Stimulated activated CD8-positive, alpha-beta memory T cell treated with anti-CD3 and anti-CD28 coated beads, Interleukin-4, amount 100 ng/mL, for 24 hours (primary cell): Measurements from ENCODE around the gene EIF1.

Source experiments
- DNase-seq: peaks from one replicate; pipeline ENCODE4 v3.0.0-alpha.2; 2020; ENCODE audit warnings: low read depth

The EIF1 gene

DNA sequence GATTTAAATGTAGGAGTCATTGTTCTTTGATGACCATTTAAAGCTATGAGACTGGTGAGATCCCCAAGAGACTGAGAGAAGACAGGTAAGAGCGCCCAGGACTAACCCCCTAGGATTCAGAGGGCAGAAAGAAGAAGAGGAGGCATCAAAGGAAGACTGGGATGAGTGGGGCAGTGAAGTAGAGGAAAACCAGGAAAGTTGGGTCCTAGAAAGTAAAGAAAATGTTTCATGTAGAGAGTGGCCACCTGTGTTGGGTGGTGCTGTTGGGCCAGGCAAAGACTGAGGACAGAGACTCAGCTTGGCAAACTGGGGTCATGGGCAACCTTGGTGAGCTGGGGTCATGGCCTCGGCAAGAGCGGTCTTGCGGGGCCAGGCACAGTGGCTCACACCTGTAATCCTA lies 47.1 kb downstream of the EIF1 start:
- no peak for DNase-seq

DNA sequence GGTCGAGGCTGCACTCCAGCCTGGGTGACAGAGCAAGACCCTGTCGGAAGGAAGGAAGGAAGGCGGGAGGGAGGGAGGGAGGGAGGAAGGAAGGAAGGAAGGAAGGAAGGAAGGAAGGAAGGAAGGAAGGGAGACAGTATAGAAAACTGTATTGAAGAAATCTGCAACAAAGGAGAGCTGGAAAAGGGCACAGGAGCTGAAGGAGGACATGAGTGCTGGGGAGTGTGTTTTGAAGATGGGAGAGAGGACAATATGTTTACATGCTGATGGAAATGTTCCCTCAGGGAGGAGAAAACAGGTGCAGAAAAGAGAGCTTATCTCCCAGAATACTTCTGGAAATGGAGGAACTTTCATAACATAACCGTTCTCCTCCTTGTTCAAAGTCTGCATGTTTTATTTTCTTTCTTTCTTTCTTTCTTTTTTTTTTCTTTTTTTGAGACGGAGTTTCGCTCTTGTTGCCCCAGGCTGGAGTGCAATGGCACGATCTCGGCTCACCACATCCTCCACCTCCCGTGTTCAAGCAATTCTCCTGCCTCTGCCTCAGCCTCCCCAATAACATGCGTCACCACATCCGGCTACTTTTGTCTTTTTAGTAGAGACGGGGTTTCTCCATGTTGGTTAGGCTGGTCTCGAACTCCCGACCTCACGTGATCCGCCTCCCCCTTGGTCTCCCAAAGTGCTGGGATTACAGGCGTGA lies 48.4 kb downstream of the EIF1 start:
- no peak for DNase-seq

DNA sequence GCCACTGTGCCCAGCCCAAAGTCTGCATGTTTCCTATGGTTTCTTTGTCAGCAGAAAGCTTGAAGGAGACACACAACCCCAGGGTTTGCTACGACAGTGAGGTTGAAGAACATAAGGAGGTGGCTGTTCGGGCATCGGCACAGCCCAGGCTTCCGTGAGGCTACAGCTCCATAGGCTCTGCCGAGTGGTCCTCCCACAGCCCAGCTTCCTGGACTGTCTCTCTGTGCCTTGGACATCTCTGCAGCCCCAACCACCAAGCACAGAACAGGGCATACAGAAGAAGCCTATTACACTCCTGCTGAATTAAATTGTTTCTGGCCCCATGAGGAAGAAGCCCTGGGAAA lies 49.0 kb downstream of the EIF1 start:
- no peak for DNase-seq

DNA sequence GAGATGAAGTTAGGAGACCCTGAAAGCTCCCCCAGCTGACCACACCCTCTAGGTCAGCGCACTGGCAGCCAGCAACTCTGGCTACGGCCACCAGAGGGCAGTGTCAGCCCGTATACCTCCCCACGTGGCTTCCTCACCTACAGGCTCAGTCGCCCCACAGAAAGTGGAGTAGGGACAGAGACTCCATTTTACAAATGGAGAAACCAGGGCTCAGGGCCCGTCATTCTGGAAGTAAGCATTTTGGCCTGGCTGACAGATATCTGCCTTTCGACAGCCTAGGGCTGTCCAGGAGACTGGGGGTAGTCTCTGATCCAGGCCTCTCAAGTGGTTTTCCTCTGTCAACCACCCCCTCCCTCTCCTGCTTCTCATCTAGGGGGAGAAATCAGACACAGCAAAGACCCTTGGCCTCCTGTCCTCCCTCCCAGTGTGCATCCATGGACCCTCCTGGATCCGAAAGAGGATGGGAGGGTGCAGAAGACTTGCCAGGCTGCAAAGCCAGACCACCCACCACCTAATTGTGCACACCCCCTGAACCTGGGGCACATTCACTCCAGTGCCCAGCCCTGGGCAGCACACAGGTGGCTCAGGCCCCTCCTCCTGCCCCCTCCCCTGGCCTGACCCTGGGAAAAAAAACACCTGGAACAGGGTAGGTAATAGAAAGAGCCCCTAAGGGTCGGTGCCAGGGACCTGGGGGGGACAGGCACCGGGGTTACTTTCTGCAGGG lies 49.6 kb downstream of the EIF1 start:
- peak; percentile 59 for DNase-seq

DNA sequence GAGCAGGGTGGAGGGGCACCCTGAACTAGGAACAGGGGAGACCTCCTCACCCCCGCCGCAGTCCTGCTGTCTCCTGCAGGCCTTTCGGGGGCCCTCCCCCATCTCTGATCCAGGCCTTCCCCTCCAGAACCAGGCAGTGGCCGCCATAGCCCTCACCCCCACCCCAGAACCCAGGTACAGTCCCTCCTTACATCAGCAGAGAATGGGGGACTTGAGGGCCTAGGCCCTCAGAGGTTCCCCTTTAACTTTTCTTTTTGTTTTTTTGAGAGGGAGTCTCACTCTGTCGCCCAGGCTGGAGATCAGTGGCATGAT lies 50.1 kb downstream of the EIF1 start:
- no peak for DNase-seq

DNA sequence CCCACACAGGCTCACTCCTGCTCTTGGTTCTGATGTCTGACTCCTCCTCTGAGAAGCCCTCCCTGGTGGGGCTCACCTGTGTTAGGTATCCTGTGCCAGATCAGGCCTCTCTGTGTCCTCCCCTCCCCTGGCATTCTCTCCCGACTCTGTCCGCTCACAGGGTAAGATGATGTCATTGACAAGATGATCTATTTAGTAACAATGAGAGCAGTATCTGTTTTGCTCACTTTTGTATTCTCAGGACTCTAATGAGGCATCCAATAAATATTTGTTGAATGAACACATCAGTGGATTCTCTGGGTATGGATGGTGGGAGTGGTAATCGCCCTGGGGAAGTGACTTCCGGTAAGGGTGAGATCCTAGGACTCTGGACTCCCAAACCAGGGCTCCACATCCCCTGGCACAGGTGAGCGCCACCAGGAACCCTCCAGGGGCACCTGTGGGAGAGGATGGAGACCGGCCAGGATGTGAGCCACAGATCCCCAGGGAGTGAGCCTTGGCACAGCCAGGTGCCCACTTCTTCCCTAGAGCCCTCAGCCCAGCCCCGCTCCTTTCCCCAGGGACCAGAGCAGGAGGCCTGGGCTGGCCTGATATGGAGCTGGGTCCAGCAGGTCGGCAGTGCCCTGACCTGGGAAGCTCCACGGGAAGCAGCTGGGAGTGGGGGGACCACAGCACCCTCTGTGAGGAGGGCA lies 51.1 kb downstream of the EIF1 start:
- DNase-seq: no peak

DNA sequence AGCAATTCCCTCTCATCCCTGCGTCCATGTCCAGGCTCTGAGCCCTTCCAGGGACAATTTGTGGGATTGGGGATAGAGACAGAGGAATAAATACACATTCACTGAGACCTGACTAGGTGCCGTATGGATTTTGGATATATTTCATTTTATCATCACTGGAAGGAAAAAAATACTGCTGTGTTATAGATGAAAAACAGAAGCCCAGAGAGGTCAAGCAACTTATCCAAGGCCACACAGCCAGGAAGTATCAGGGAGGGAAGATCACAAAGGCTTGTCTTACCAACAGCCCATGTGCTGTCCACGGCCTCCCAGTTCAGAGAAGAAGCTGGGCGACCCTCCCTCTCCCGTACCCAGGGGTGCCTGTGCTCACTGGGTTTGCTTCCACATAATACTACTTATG lies 51.8 kb downstream of the EIF1 start:
- DNase-seq: no peak

DNA sequence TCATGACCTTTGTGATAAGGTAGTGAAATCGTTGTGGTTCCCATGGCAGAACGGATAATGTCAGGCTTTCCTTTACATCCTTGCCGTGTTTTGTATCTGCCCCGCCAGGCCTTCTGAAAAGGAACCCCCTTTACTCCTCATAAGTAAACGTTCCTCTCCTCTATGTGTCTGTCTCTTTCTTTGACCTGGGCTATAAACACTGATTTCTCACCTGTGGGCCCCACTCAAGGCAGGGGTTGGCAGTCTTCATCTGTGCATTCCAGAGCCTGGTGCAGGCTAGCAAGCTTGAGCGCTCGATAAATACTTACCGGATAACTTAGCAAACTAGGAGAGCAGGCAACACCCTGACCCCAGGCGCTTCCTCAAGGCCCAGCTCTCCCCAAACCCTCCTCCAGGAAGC lies 53.0 kb downstream of the EIF1 start:
- DNase-seq: no peak
